Right renal cortex interstitium (tissue), 3 donors: ENCODE measurements around the gene TUBGCP3. TPM values are rescaled to one million over a fixed set of nuclear protein-coding genes. Genes with fewer than 3 reads are reported as not detected.
"Not testable (repeated sequence)": the region's sequence is repeated elsewhere in the genome, so short reads cannot be mapped to it uniquely, and the experiment has no call there.

Source experiments
- DNase-seq, 3 donors: peaks; one replicate each; pipeline ENCODE4 v3.0.0-alpha.2; 2013; ENCODE audit warnings: low read depth in 3 of 3, low spot score in 2 of 3
- polyA plus RNA-seq, 3 donors: library from polyadenylated mRNA; unstranded; fragments of 120-200 nt; gene quantifications; one replicate each; pipeline ENCODE4 v1.2.1, GENCODE V29; 2013; ENCODE audit not compliant: insufficient read length in 3 of 3

Gene TUBGCP3
- polyA plus RNA-seq, 3 donors, result 29.5 to 32.5 (median 30.7) TPM

GRCh38 chr13:112486386-112487126 is 101.4 kb downstream of the TUBGCP3 start:
- DNase-seq, result no peak

GRCh38 chr13:112485814-112486213 is 102.1 kb downstream of the TUBGCP3 start:
- not testable (repeated sequence) for DNase-seq

GRCh38 chr13:112483299-112483698 is 104.7 kb downstream of the TUBGCP3 start:
- no peak for DNase-seq

GRCh38 chr13:112481458-112481857 is 106.5 kb downstream of the TUBGCP3 start:
- no peak for DNase-seq

- no peak for DNase-seq
Measured at GRCh38 chr13:112479389-112479788, 108.6 kb downstream of the TUBGCP3 start.

GRCh38 chr13:112477070-112477619 is 110.8 kb downstream of the TUBGCP3 start:
- DNase-seq, result no peak

- DNase-seq, result no peak
Measured at GRCh38 chr13:112475889-112476288, 112.1 kb downstream of the TUBGCP3 start.

- no peak for DNase-seq
Measured at GRCh38 chr13:112474869-112475268, 113.1 kb downstream of the TUBGCP3 start.

GRCh38 chr13:112473818-112474217 is 114.1 kb downstream of the TUBGCP3 start:
- DNase-seq, result no peak

GRCh38 chr13:112469071-112469745 is 118.7 kb downstream of the TUBGCP3 start:
- no peak for DNase-seq

GRCh38 chr13:112468069-112468468 is 119.9 kb downstream of the TUBGCP3 start:
- no peak for DNase-seq

GRCh38 chr13:112467236-112467635 is 120.7 kb downstream of the TUBGCP3 start:
- DNase-seq, result no peak

- DNase-seq, result no peak
Measured at GRCh38 chr13:112466132-112467058, 121.6 kb downstream of the TUBGCP3 start.

- no peak for DNase-seq
Measured at GRCh38 chr13:112465251-112466131, 122.5 kb downstream of the TUBGCP3 start.

- DNase-seq, result no peak
Measured at GRCh38 chr13:112464720-112465119, 123.2 kb downstream of the TUBGCP3 start.

GRCh38 chr13:112462408-112462807 is 125.5 kb downstream of the TUBGCP3 start:
- DNase-seq, result no peak

GRCh38 chr13:112457485-112457884 is 130.5 kb downstream of the TUBGCP3 start:
- no peak for DNase-seq

- no peak for DNase-seq
Measured at GRCh38 chr13:112457081-112457480, 130.9 kb downstream of the TUBGCP3 start.

GRCh38 chr13:112456138-112457056 is 131.6 kb downstream of the TUBGCP3 start:
- DNase-seq, result no peak
